ACC112 (cell line): ENCODE measurements around the gene TAC3.
"Not testable (repeated sequence)": the region's sequence is repeated elsewhere in the genome, so short reads cannot be mapped to it uniquely, and the experiment has no call there.

Experiments used
- H2AFZ ChIP-seq: fragments of 200-600 bp; sonication (generic); one replicate; pipeline ENCODE4 v1.6.0; 2017; ENCODE audit warnings: antibody characterized with exemption, low read length; ENCODE audit not compliant: unreplicated experiment
- H3K27ac ChIP-seq: fragments of 200-600 bp; sonication (generic); 2 replicates; pipeline ENCODE4 v1.5.1; 2014; ENCODE audit warnings: low read depth, mild to moderate bottlenecking, antibody characterized with exemption, low read length, moderate library complexity
- H3K27me3 ChIP-seq: fragments of 200-600 bp; sonication (generic); 2 replicates; pipeline ENCODE4 v1.6.1; 2014; ENCODE audit warnings: mild to moderate bottlenecking, antibody characterized with exemption, low read length, moderate library complexity, mixed read lengths; ENCODE audit not compliant: insufficient read depth
- H3K36me3 ChIP-seq: fragments of 200-600 bp; sonication (generic); 2 replicates; pipeline ENCODE4 v1.6.1; 2016; ENCODE audit warnings: mild to moderate bottlenecking, antibody characterized with exemption, low read length, moderate library complexity, mixed read lengths; ENCODE audit not compliant: insufficient read depth
- H3K4me1 ChIP-seq: fragments of 200-600 bp; sonication (generic); one replicate; pipeline ENCODE4 v1.6.1; 2016; ENCODE audit warnings: low read length, mixed read lengths; ENCODE audit not compliant: insufficient read depth, unreplicated experiment, control insufficient read depth
- H3K4me3 ChIP-seq: fragments of 200-600 bp; sonication (generic); 2 replicates; pipeline ENCODE4 v1.5.1; 2014; ENCODE audit warnings: mild to moderate bottlenecking, low read depth, low read length
- H3K79me2 ChIP-seq: fragments of 200-600 bp; sonication (generic); one replicate; pipeline ENCODE4 v1.6.0; 2016; ENCODE audit warnings: low read length; ENCODE audit not compliant: control insufficient read depth, unreplicated experiment, insufficient read depth

Gene TAC3

DNA sequence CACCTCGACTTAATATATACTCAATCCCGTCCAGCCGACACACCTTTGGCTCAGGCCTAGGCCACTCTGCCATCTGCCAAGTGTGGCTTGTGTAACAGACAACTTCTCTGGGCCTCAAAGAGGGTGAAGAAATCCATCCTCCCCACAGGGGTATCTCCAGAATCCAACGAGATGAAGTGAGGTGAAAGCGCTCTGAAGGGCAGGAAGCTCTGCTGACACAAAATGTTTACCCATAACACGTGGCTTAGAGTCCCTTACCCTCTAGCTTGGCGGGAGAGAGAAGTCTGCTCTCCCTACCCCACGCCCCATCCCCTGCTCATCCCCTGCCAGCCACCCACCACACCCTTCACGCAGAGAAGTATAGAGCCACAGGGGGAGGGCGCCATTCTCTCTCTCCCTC, 23.0 kb downstream of the TAC3 start:
- Histone ChIP-seq H3K79me2 (no peaks in the 10 kb centered on the region), H2AFZ (no peak overlapping the region), H3K27ac (no peak overlapping the region), H3K4me1 (no peaks in the 10 kb centered on the region), H3K36me3 (no peaks in the 10 kb centered on the region), H3K27me3 (peaks cover 9% of the 10 kb centered on the region), H3K4me3 (no peak overlapping the region)

DNA sequence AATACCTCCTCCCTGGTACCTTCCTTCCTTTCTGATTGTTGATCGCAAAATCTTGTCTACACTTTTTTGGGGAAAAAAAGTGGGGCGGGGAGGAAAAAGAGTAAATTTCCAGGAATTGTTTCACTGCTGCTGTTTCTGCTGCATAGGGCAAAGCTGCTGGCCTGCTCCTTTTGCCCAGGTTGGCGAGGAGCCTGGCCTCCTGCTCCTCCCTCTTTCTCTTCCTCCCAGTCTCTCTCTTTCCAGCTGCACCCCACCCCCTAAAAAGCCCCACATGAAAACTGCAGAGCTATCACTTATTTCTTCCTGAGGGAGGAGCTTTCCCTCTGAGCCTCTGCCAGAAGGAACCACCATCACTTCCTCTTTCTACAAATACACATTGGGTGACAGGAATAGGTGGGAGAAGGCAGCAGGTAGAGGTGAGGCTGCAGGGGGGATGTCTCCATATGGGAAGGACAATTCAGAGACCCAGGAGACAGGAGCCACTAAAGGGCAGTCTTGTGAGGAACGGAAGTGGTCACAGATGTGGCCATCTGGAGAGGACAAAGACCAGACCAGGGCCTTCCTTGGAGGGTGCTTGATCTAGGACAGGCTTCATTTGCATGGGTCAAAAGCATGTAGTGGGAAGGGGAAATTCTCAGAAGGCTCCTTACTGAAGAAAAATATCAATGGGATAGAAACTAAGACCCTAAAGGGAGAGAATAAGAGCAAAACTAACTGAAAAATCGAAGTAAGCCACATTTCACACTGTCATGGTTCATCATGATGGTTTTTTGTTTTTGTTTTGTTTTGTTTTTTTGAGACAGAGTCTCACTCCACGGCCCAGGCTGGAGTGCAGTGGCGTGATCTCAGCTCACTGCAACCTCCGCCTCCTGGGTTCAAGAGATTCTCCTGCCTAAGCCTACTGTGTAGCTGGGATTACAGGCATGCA, 24.7 kb downstream of the TAC3 start:
- H3K27me3 ChIP-seq: peaks cover 9% of the 10 kb centered on the region
- H3K4me3 ChIP-seq: no peak overlapping the region
- H3K79me2 ChIP-seq: no peaks in the 10 kb centered on the region
- H3K27ac ChIP-seq: no peak overlapping the region
- H3K4me1 ChIP-seq: no peaks in the 10 kb centered on the region
- H3K36me3 ChIP-seq: no peaks in the 10 kb centered on the region
- no peak overlapping the region for H2AFZ ChIP-seq

DNA sequence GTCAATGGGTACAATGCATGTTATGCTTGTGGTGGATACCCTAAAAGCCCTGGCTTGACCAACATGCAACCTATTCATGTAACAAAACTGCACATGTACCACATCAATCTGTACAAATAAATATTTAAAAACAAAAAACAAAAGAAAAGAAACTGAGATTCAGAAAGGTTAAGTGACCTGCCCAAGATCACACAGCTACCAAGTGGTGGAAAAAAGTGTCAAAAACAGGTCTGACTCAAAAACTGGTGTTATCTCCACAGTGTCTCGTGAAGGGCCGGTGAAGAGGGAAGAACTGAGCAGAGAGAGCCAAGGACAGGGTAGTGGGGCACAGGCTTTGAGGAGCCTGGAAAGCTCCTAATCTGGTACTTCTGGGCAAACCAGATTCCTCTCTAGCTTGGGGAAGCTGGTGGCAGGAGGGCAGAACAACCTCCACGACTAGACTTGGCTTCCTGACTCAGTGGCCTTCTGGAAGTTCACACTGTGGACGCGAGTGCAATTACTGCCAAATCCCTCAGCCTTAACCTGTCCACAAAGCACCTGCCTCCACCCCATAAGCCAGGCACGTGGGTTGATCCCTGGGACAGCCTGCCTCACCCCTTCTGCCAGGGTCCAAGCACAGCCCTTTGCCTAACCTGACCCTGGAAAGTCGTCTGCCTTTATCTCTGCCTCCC, 25.5 kb downstream of the TAC3 start:
- H3K4me1 ChIP-seq: no peaks in the 10 kb centered on the region
- no peak overlapping the region for H2AFZ ChIP-seq
- H3K4me3 ChIP-seq: no peak overlapping the region
- no peaks in the 10 kb centered on the region for H3K79me2 ChIP-seq
- no peak overlapping the region for H3K27ac ChIP-seq
- peaks cover 9% of the 10 kb centered on the region for H3K27me3 ChIP-seq
- H3K36me3 ChIP-seq: no peaks in the 10 kb centered on the region

DNA sequence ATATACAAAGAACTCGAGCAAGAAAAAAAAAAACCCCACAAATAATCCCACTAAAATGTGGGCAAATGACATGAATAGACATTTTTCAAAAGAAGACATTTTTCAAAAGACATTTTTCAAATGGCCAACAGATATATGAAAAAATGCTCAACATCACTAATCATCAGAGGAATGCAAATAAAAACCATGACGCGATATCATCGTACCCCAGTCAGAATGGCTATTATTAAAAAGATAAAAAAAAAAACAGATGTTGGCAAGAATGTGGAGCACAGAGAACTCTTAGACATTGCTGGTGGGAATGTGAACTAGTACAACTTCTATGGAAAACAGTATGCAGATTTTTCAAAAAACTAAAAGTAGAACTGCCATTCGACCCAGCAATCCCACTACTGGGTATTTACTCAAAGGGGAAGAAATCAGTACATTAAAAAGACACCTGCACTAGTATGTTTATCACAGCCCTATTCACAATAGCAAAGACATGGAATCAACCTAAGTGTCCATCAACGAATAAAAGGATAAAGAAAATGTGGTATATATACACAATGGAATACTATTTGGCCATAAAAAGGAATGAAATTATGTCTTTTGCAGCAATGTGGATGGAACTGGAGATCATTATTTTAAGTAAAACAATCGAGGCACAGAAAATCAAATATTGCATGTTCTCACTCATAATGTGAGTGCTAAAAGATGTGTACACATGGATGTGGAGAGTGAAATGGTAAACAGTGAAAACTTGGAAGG, 26.3 kb downstream of the TAC3 start:
- Histone ChIP-seq H3K79me2 (no peaks in the 10 kb centered on the region), H3K27ac (no peak overlapping the region), H3K36me3 (no peaks in the 10 kb centered on the region), H3K4me1 (no peaks in the 10 kb centered on the region), H2AFZ (no peak overlapping the region), H3K4me3 (no peak overlapping the region), H3K27me3 (peaks cover 9% of the 10 kb centered on the region)

DNA sequence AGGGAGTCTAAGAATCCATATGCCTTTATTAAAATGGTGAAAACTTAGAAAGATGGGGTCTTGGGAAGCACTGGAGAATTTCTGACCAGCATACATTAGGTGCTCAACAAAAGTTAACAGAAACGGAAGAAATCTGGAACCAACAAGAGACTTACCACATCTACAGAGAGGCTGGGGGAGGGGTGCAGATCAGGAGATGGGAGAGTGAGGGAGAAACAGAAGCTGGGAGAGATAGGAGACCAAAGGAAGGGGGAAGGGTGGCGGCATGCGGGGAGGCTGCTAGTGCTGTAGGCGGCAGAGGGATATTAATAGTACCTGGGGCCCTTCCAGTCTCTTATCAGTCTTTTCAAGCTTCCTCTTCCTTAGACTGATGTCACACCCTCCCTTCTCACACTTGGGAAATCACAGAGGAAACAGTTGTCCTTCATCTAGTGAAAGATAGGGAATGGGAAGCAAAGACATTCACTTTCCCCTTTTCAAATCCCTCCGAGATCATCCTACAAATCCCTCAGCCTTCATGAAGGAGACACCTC, 28.1 kb downstream of the TAC3 start:
- Histone ChIP-seq H3K79me2 (no peaks in the 10 kb centered on the region), H3K4me3 (no peak overlapping the region), H3K27me3 (peaks cover 9% of the 10 kb centered on the region), H2AFZ (no peak overlapping the region), H3K4me1 (no peaks in the 10 kb centered on the region), H3K27ac (no peak overlapping the region), H3K36me3 (no peaks in the 10 kb centered on the region)

DNA sequence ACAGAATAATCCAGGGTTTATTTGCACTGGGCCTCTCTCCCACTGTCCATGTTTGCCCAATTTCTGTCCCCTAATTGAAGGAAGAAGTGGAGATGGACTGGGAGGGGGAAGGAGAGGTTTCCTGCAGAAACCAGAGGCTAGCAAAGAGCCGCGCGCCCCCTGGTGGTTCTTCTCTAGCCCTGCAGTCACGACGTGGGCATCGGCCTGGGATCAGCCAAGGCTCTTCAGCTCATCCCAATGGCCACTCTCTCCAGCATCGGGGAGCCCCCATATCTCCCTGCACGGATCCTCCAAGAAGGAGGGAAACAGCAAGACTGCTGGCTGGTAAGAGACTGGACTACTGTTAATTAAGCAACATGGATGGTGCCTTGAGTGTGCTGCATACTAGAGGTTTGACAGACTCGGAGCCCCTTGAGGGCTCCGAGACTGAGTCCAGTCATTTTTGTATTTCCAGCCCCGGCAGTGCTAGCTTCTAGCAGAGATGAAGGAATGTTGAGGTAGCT, 28.7 kb downstream of the TAC3 start:
- Histone ChIP-seq H3K4me1 (no peaks in the 10 kb centered on the region), H3K36me3 (no peaks in the 10 kb centered on the region), H3K27ac (no peak overlapping the region), H3K4me3 (no peak overlapping the region), H2AFZ (no peak overlapping the region), H3K27me3 (peaks cover 9% of the 10 kb centered on the region), H3K79me2 (no peaks in the 10 kb centered on the region)

DNA sequence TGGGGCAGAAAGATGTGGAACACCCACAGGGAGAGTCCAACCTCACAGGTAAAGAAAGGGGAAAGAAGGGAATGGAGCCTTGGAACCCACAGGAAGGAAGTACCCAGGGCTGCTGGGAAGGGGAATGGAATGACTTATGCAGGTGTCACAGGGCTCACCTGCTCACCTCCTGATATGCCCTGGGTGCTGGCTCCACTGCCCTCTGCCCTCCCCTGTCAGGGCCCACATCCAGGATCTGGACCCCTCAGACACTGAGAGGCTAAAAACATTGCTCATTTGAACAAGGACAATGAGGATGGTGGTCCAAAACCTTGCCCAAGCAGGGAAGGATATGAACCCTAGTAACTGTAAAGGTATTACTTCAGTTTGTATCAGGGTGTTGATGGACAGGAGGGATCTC, 29.3 kb downstream of the TAC3 start:
- no peaks in the 10 kb centered on the region for H3K79me2 ChIP-seq
- H3K27me3 ChIP-seq: peaks cover 9% of the 10 kb centered on the region
- H2AFZ ChIP-seq: no peak overlapping the region
- no peaks in the 10 kb centered on the region for H3K36me3 ChIP-seq
- H3K4me1 ChIP-seq: no peaks in the 10 kb centered on the region
- H3K27ac ChIP-seq: no peak overlapping the region
- no peak overlapping the region for H3K4me3 ChIP-seq

DNA sequence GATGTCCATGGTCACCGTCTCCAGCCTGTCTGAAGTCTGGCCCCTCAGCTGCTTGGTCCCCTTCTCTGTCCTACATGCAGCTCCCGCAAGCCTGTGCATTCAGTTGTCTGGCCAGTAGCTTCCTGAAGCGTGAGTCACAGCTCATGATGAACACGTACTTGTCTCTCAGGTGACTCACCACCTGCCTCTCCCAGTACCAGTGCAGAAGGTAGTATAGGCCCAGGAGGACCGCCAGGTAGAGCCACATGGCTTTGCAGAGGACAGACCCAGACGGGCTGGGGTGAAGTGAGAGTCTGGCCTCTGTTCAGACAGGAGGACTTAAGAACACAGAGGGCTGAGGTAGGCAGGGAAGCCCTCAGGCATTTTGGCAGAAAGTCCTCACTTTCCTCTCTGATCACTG, 30.6 kb downstream of the TAC3 start:
- H3K4me3 ChIP-seq, H3K27me3 ChIP-seq, H2AFZ ChIP-seq, H3K4me1 ChIP-seq, H3K79me2 ChIP-seq, H3K27ac ChIP-seq, H3K36me3 ChIP-seq: not testable (repeated sequence)

DNA sequence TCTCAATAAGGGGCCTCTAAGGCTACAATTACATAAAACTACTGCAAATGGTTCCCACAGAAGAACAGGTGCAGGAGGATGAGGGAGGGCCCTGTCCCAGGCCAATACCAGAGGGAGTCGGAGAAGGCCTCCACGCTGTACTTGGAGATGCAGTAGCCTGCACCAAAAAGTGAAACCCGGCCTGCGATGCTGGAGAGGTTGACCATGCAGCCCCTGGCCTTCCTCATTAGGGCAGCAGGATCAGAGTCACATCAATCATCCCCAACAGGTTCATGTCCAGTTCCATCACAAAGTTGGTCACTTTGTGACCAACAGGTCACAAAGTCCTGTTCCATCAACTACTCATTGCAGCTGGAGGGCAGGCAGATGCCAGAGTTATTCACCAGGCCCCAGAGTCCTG, 32.9 kb downstream of the TAC3 start:
- Histone ChIP-seq H3K27me3 (no peaks in the 10 kb centered on the region), H3K36me3 (no peaks in the 10 kb centered on the region), H3K27ac (no peak overlapping the region), H2AFZ (no peak overlapping the region), H3K4me1 (no peaks in the 10 kb centered on the region), H3K79me2 (no peaks in the 10 kb centered on the region), H3K4me3 (no peak overlapping the region)

DNA sequence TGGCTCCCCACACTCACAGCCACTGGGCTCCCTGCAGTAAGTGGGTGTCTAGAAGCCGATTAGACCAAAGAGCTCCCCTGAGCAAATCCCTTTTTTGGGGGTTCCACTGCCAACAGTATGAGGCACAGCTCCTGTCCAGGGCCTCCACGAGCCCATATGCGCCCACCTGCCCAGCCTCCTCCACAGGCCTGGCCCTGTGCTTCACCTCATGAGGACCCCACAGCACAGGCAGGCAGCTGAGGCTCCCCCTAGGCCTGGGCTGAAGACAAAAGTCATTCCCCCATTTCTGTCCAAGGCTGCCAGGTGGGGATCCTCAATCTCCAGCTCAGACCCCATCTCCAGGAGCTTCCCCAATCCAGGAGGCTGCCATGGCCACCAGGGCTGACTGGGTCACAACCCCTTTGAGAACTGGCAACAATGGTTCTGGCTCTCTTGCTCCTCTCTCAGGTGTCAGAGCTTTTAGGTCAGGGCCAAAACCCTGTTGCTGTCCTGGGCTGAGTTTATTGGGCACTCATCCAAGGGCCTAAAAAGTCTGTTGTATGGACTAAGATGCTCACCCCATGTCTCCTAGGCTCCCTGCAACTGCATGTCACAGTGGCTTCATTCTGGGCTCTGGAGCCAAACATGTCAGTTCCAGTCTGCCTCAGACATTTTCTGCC, 33.6 kb downstream of the TAC3 start:
- not testable (repeated sequence) for H3K4me1 ChIP-seq, H3K27ac ChIP-seq, H3K4me3 ChIP-seq, H3K36me3 ChIP-seq, H3K27me3 ChIP-seq, H3K79me2 ChIP-seq, H2AFZ ChIP-seq
